ENCODE data around the gene PPM1D.

PPM1D gene

DNA sequence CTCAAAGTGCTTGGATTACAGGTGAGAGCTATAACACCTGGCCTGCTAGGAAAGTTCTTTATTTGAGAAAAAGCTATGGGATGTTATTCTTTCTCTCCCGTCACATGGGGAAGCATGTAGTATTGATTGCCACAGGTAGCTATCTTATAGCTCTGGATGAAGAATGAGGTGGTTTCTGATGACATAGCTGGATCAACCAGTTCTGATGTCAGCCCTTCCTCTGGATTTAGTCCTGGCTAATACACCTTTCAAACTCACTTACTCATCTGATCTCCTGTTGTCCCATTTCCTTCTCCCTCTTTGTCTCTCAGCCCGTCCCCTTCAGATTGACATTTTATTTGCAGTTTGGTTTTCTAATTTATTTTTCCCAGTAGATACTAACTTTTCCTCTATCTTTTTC is 14.1 kb upstream of the PPM1D start:
- TF ChIP-seq, protein P1, sequence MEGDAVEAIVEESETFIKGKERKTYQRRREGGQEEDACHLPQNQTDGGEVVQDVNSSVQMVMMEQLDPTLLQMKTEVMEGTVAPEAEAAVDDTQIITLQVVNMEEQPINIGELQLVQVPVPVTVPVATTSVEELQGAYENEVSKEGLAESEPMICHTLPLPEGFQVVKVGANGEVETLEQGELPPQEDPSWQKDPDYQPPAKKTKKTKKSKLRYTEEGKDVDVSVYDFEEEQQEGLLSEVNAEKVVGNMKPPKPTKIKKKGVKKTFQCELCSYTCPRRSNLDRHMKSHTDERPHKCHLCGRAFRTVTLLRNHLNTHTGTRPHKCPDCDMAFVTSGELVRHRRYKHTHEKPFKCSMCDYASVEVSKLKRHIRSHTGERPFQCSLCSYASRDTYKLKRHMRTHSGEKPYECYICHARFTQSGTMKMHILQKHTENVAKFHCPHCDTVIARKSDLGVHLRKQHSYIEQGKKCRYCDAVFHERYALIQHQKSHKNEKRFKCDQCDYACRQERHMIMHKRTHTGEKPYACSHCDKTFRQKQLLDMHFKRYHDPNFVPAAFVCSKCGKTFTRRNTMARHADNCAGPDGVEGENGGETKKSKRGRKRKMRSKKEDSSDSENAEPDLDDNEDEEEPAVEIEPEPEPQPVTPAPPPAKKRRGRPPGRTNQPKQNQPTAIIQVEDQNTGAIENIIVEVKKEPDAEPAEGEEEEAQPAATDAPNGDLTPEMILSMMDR (IDR thresholded peaks at IDR 0.05; ENCODE audit: low read length): no peak
- TF ChIP-seq EZH2phosphoT487 (IDR thresholded peaks at IDR 0.05; ENCODE audit: low read length): no peak
- H3K36me3 ChIP-seq (replicated peaks; ENCODE audit: insufficient read depth, low read length): no peaks in the 10 kb centered on the region
- H3K4me2 ChIP-seq (ENCODE audit: low read depth, low read length): no peak overlapping the region
- H3K9ac ChIP-seq (ENCODE audit: low read length): no peak overlapping the region
- DNase-seq: no peak
- H3K4me3 ChIP-seq (ENCODE audit: low read length): no peak overlapping the region
- H4K20me1 ChIP-seq (ENCODE audit: insufficient read depth, low read length): no peaks in the 10 kb centered on the region
- H3K4me1 ChIP-seq (ENCODE audit: low read length): no peaks in the 10 kb centered on the region
- no peaks in the 10 kb centered on the region for H3K79me2 ChIP-seq (ENCODE audit: low read length)
- H3K9me3 ChIP-seq (replicated peaks; ENCODE audit: insufficient read depth, low read length): no peaks in the 10 kb centered on the region
- H3K9me2 ChIP-seq (replicated peaks; ENCODE audit: insufficient read depth, low read length): no peaks in the 10 kb centered on the region
- no peak overlapping the region for H3K27ac ChIP-seq (ENCODE audit: low read length)
- no peaks in the 10 kb centered on the region for H3K27me3 ChIP-seq (replicated peaks; ENCODE audit: insufficient read depth, low read length)
- no peak overlapping the region for H2AFZ ChIP-seq (ENCODE audit: low read length)
- H3F3A ChIP-seq (ENCODE audit: insufficient read depth, low read length): no peaks in the 10 kb centered on the region

DNA sequence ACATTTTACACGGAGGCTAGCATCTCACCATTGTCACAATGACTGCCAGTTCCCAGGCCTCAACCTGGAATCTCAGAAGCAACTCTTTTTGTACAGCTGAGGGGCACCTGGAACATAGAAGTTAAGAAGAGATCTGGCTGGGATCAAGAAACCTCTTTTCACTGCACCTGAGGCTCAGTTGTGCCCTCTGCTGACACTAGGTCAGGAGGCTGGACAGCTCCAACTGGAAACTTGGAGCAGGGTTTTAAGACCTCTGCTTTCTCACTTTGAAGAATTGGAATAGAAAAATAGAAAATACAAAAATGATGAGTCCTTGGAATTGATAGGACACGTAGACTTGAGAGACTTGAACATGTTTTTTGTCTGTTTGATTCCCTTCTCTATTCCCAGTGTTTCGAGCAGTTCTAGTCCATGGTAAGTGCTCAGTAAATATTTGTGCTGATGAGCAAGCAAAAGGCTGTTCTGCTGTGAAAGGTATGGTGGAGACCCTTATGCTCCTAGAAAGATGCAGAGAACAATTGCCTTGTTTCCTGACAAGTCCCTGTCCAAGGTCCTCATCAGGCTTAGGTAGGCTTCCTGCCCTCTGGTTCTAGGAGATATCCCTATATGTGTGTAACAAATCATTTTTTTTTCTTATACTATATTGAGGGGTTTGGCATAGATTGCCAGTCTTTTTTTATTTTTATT is 13.6 kb upstream of the PPM1D start:
- Histone ChIP-seq H3K9ac (ENCODE audit: low read length) (no peak overlapping the region), H2AFZ (ENCODE audit: low read length) (no peak overlapping the region), H3K4me1 (ENCODE audit: low read length) (no peaks in the 10 kb centered on the region), H3K36me3 (replicated peaks; ENCODE audit: insufficient read depth, low read length) (no peaks in the 10 kb centered on the region), H4K20me1 (ENCODE audit: insufficient read depth, low read length) (no peaks in the 10 kb centered on the region), H3K79me2 (ENCODE audit: low read length) (no peaks in the 10 kb centered on the region), H3K4me3 (ENCODE audit: low read length) (no peak overlapping the region), H3K9me2 (replicated peaks; ENCODE audit: insufficient read depth, low read length) (no peaks in the 10 kb centered on the region), H3K27ac (ENCODE audit: low read length) (no peak overlapping the region), H3K27me3 (replicated peaks; ENCODE audit: insufficient read depth, low read length) (no peaks in the 10 kb centered on the region), H3K4me2 (ENCODE audit: low read depth, low read length) (no peak overlapping the region), H3K9me3 (replicated peaks; ENCODE audit: insufficient read depth, low read length) (no peaks in the 10 kb centered on the region), H3F3A (ENCODE audit: insufficient read depth, low read length) (no peaks in the 10 kb centered on the region)
- DNase-seq: peak; percentile 24
- TF ChIP-seq EZH2phosphoT487 (IDR thresholded peaks at IDR 0.05; ENCODE audit: low read length): no peak
- TF ChIP-seq, protein P1 (IDR thresholded peaks at IDR 0.05; ENCODE audit: low read length): peak; percentile 47

DNA sequence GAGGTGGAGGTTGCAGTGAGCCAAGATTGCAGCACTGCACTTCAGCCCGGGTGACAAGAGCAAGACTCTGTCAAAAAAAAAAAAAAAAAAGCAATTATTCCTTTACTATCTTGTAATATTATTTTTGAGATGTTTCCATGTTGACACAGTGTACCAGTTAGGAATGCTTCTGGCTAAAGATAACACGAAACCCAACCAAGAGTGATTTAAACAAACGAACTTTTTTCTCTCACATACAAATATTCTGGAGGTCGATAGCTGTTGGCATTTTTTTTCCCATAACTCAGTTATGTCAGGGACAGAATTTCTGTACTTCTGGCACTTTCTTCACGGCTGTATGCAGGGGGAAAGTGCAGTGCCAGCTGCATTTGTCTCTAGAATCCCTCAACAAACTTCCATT is 9.9 kb upstream of the PPM1D start:
- Histone ChIP-seq H3K27me3 (replicated peaks; ENCODE audit: insufficient read depth, low read length) (no peaks in the 10 kb centered on the region), H3K9ac (ENCODE audit: low read length) (no peak overlapping the region), H3F3A (ENCODE audit: insufficient read depth, low read length) (no peaks in the 10 kb centered on the region), H4K20me1 (ENCODE audit: insufficient read depth, low read length) (no peaks in the 10 kb centered on the region), H3K9me3 (replicated peaks; ENCODE audit: insufficient read depth, low read length) (no peaks in the 10 kb centered on the region), H3K36me3 (replicated peaks; ENCODE audit: insufficient read depth, low read length) (no peaks in the 10 kb centered on the region), H3K27ac (ENCODE audit: low read length) (no peak overlapping the region), H3K4me3 (ENCODE audit: low read length) (no peak overlapping the region), H3K79me2 (ENCODE audit: low read length) (no peaks in the 10 kb centered on the region), H2AFZ (ENCODE audit: low read length) (no peak overlapping the region), H3K9me2 (replicated peaks; ENCODE audit: insufficient read depth, low read length) (no peaks in the 10 kb centered on the region), H3K4me1 (ENCODE audit: low read length) (no peaks in the 10 kb centered on the region), H3K4me2 (ENCODE audit: low read depth, low read length) (no peak overlapping the region)
- DNase-seq: no peak
- TF ChIP-seq EZH2phosphoT487 (IDR thresholded peaks at IDR 0.05; ENCODE audit: low read length) (no peak), EZH2 (optimal IDR thresholded peaks at IDR 0.05; ENCODE audit: low read depth, low read length) (no peak)
- TF ChIP-seq, protein P1 (IDR thresholded peaks at IDR 0.05; ENCODE audit: low read length): no peak

All from MM.1S (cell line).